ENCODE results near the gene PACRG. TPM values are rescaled to one million over a fixed set of nuclear protein-coding genes. Genes with fewer than 3 reads are reported as not detected.
"Not testable (repeated sequence)": the region's sequence is repeated elsewhere in the genome, so short reads cannot be mapped to it uniquely, and the experiment has no call there.

PACRG gene
- total RNA-seq, 1 experiment from 2014 or later: not detected

- no peak for DNase-seq (ENCODE audit: low spot score)
Measured at GRCh38 chr6:162941128-162941527, 213.4 kb downstream of the PACRG start.

GRCh38 chr6:162942866-162943265 lies 215.1 kb downstream of the PACRG start:
- DNase-seq (ENCODE audit: low spot score): no peak

GRCh38 chr6:162943369-162943768 lies 215.6 kb downstream of the PACRG start:
- DNase-seq (ENCODE audit: low spot score): no peak

- no peak for DNase-seq (ENCODE audit: low spot score)
Measured at GRCh38 chr6:162951164-162951743, 223.5 kb downstream of the PACRG start.

GRCh38 chr6:162952423-162952822 lies 224.6 kb downstream of the PACRG start:
- no peak for DNase-seq (ENCODE audit: low spot score)

- DNase-seq (ENCODE audit: low spot score): no peak
Measured at GRCh38 chr6:162957062-162957461, 229.3 kb downstream of the PACRG start.

- DNase-seq (ENCODE audit: low spot score): no peak
Measured at GRCh38 chr6:162960679-162961457, 233.1 kb downstream of the PACRG start.

- DNase-seq (ENCODE audit: low spot score): no peak
Measured at GRCh38 chr6:162962093-162962492, 234.3 kb downstream of the PACRG start.

GRCh38 chr6:162963861-162964260 lies 236.1 kb downstream of the PACRG start:
- DNase-seq (ENCODE audit: low spot score): no peak

- DNase-seq (ENCODE audit: low spot score): peak; percentile 96
Measured at GRCh38 chr6:162964488-162965140, 236.8 kb downstream of the PACRG start.

- DNase-seq (ENCODE audit: low spot score): no peak
Measured at GRCh38 chr6:162965366-162965765, 237.6 kb downstream of the PACRG start.

GRCh38 chr6:162970246-162970645 lies 242.5 kb downstream of the PACRG start:
- no peak for DNase-seq (ENCODE audit: low spot score)

- DNase-seq (ENCODE audit: low spot score): no peak
Measured at GRCh38 chr6:162971356-162971755, 243.6 kb downstream of the PACRG start.

- DNase-seq (ENCODE audit: low spot score): no peak
Measured at GRCh38 chr6:162973151-162973872, 245.5 kb downstream of the PACRG start.

- no peak for DNase-seq (ENCODE audit: low spot score)
Measured at GRCh38 chr6:162973980-162974379, 246.2 kb downstream of the PACRG start.

GRCh38 chr6:162974685-162975084 lies 246.9 kb downstream of the PACRG start:
- peak; percentile 5 for DNase-seq (ENCODE audit: low spot score)

GRCh38 chr6:162976141-162976540 lies 248.4 kb downstream of the PACRG start:
- no peak for DNase-seq (ENCODE audit: low spot score)

GRCh38 chr6:162983234-162983633 lies 255.5 kb downstream of the PACRG start:
- DNase-seq (ENCODE audit: low spot score): not testable (repeated sequence)

GRCh38 chr6:162998777-162999176 lies 271.0 kb downstream of the PACRG start:
- DNase-seq (ENCODE audit: low spot score): no peak

- peak; percentile 61 for DNase-seq (ENCODE audit: low spot score)
Measured at GRCh38 chr6:162999575-163000285, 272.0 kb downstream of the PACRG start.

GRCh38 chr6:163001330-163001729 lies 273.6 kb downstream of the PACRG start:
- peak; percentile 35 for DNase-seq (ENCODE audit: low spot score)

GRCh38 chr6:163008186-163008585 lies 280.4 kb downstream of the PACRG start:
- DNase-seq (ENCODE audit: low spot score): no peak

All from A172 (cell line).